IMR-90 (cell line): Measurements from ENCODE around the gene HUNK.

Experiments used
- CTCF ChIP-seq: conservative IDR thresholded peaks from 2 replicates; pipeline ENCODE4 v1.5.1; 2012; ENCODE audit warnings: mild to moderate bottlenecking, low read depth, low read length, improper control_type of control experiment
- POLR2A ChIP-seq: IDR thresholded peaks from 2 replicates; pipeline ENCODE4 v1.6.1; 2012; ENCODE audit warnings: mild to moderate bottlenecking, low read depth, low read length
- RAD21 ChIP-seq: IDR thresholded peaks from 2 replicates; pipeline ENCODE4 v1.6.1; 2012; ENCODE audit warnings: low read length, improper control_type of control experiment

DNA sequence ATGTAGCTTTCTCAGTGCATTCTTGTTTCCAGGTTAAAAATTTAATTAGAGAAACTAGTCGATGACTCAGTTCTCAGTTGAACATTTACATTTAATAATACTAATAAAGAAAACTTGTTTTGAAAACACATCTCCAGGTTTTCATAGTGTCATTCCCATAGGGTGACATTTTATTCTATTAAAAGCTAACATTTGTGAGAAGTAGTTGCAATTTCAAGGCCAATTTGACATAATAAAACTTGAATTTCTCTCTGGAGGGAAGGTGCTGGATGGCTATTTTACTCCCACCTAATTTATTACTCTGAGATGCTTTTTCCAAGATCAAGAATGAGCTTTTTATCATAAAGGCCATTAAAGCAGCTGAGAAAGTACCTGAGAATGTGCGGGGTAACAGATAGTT lies 16.6 kb downstream of the HUNK start:
- no peak for TF ChIP-seq CTCF
- TF ChIP-seq POLR2A, result no peak
- no peak for TF ChIP-seq RAD21
